22Rv1 (cell line): ENCODE results near the gene MCM7.

Experiments used
- CTCF ChIP-seq: fragments of 450-650 bp; IDR thresholded peaks from 2 replicates; pipeline ENCODE4 v1.5.1; 2017; ENCODE audit warnings: mild to moderate bottlenecking
- ZFX ChIP-seq: fragments of 450-650 bp; IDR thresholded peaks from 2 replicates; pipeline ENCODE4 v1.6.1; 2017; ENCODE audit warnings: antibody characterized with exemption, borderline replicate concordance

- no peak for TF ChIP-seq CTCF
- no peak for TF ChIP-seq ZFX
Measured at GRCh38 chr7:100147278-100147677, 46.1 kb upstream of the MCM7 start.
